ENCODE measurements around the gene LRRC8E.

The LRRC8E gene

DNA sequence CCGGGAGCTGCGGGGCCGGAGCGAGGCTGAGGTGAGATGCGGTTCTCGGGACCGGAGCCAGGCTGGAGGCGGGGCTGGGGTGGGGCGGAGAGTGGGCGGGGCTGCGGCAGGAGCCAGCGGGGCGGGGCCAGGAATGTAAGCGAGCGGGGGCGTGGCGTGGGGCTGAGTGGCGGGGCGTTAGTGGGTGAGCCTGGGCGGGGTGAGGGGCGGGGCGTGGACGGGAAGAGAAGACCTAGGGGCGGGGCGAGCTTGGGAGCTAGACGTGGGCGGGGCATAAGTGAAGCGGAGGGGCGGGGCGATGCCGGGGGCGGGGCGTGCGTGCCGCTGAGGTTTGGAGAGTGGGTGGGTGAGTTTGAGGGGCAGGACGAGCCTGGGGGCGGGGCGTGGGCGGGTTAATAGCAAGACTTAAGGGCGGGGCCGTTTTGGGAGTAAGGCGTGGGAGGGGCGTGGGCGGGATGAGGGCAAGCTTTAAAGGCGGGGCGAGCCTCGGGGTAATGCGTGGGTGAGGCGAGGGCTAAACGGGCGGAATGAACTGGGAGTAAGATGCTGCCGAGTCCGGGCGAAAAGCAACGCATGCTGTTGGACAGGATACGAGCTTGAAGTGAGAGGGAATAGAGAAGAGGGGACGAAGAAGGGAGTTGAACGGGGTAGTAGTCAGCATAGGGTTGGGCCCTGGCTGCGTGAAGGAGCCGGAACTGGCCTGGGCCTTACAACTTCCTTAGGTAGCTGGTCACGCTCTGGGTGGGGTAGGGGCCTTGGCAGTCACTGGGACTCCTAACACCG lies 32.4 kb downstream of the LRRC8E start:
- TF ChIP-seq, protein P1, sequence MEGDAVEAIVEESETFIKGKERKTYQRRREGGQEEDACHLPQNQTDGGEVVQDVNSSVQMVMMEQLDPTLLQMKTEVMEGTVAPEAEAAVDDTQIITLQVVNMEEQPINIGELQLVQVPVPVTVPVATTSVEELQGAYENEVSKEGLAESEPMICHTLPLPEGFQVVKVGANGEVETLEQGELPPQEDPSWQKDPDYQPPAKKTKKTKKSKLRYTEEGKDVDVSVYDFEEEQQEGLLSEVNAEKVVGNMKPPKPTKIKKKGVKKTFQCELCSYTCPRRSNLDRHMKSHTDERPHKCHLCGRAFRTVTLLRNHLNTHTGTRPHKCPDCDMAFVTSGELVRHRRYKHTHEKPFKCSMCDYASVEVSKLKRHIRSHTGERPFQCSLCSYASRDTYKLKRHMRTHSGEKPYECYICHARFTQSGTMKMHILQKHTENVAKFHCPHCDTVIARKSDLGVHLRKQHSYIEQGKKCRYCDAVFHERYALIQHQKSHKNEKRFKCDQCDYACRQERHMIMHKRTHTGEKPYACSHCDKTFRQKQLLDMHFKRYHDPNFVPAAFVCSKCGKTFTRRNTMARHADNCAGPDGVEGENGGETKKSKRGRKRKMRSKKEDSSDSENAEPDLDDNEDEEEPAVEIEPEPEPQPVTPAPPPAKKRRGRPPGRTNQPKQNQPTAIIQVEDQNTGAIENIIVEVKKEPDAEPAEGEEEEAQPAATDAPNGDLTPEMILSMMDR (IDR thresholded peaks at IDR 0.05; ENCODE audit: borderline replicate concordance, insufficient read depth, low read depth, low read length): no peak
- H3K4me3 ChIP-seq (ENCODE audit: low read depth, low read length): peak overlapping the region; percentile 81

DNA sequence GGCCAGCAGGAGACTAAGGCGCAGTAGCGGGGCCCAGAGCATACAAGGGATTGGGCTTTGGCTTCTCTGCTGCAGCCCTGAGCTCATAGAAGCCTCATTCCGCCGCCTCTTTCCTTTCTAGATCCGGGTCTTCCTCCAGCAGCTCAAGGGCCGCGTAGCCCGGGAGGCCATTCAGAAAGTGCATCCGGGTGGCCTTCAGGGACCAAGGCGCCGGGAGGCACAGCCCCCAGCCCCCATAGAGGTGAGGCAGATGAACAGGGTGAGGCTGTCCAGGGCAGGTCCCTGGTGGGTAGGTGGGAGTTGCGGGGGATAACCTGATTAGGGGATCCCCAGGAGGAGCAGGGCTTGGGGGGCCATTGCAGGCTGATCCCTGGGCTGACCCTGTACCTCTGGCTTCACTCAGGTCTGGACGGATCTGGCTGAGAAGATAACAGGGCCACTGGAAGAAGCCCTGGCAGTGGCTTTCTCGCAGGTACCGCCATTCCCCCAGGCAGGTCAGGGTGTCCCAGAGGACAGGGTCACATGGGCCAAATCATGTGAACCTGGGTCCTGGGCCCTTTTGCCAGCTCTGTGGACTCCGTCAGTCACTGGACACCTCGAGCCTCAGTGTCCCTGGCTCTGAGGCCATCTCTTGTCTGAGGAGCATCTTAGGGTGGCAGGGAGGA lies 33.1 kb downstream of the LRRC8E start:
- H3K4me3 ChIP-seq (ENCODE audit: low read depth, low read length): peak overlapping the region; percentile 63
- TF ChIP-seq, protein P1 (IDR thresholded peaks at IDR 0.05; ENCODE audit: borderline replicate concordance, insufficient read depth, low read depth, low read length): no peak

DNA sequence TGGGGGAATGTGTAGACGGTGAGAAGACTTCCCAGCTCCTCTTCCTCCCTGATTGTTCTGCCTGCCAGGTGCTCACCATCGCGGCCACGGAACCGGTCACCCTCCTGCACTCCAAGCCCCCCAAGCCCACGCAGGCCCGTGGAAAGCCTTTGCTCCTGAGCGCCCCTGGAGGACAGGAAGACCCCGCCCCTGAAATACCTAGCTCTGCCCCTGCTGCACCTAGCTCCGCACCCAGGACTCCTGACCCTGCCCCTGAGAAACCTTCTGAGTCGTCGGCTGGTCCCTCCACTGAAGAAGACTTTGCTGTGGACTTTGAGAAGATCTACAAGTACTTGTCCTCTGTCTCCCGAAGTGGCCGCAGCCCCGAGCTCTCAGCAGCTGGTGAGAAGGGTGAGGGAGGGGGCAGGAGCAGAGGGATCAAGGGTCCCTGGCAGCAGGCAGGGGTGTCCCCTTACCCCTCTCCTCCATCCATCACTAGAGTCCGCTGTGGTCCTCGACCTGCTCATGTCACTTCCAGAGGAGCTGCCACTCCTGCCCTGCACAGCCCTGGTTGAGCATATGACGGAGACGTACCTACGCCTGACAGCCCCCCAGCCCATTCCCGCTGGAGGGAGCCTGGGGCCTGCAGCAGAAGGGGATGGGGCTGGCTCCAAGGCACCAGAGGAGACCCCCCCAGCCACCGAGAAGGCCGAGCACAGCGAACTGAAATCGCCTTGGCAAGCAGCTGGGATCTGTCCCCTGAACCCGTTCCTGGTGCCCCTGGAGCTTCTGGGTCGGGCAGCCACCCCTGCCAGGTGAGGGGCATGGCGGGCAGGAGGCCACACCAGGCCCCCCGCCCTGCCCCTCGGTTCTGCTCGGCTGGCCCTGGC lies 33.9 kb downstream of the LRRC8E start:
- no peak overlapping the region for H3K4me3 ChIP-seq (ENCODE audit: low read depth, low read length)
- TF ChIP-seq, protein P1 (IDR thresholded peaks at IDR 0.05; ENCODE audit: borderline replicate concordance, insufficient read depth, low read depth, low read length): no peak

DNA sequence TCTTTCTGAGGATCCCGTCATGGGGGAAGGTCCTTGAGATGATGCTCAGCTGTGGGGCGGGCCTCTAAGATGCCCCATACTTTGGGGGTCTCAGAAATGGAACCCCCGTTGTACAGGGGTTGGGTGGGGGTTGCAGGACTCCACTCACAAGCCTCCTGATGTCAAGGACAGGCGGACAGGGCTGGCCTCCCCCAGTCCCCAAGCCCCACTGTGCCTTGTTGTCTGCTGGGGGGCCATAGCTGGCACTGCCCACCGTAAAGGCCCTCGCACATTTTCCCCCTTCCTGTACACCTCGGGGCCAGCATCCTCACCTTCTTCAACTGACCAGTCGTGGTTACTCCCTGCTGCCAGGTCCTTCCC lies 34.5 kb downstream of the LRRC8E start:
- H3K4me3 ChIP-seq (ENCODE audit: low read depth, low read length): no peak overlapping the region
- TF ChIP-seq, protein P1 (IDR thresholded peaks at IDR 0.05; ENCODE audit: borderline replicate concordance, insufficient read depth, low read depth, low read length): no peak

DNA sequence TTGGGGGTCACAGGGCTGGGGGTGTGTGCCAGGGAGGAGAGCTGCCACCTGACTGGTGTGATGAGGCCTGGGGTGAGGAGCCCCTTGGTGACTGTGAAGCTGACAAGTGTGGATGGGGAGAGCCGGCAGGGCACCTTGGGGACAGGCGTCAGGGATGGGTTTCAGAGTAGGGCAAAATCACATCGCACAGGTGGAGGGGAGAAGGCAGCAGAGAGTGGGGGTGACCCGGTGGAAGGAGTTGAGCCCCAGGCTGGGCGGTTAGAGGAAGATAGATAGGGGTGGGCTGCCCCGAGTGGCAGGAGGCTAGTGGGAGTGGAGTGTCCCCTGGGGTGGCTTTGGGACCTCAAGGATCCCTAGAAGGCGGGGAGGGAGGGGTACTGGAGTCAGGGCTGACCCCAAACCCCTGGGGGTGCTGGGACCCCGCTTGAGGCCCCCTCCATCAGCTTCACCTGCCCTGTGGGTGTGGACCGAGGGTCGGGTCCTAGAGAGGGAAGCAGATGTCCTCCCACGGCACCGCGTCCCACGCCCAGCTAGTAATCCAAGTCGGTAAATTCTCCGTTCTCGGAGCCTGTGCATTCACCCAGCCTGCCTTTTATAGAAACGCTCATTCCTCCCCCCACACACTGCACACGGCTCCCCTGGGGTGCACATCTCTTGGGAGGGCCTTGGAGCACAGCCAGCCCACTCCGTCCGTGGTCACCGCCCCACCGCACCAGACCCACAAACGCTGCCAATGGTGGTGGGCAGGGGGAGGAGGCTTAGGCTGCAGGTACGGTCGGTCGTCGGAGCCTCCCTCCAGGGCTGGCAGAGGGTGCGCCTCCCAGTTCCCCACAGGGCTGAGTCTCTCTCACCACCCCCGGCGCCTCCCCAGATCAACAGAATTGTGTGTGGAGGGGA lies 35.2 kb downstream of the LRRC8E start:
- TF ChIP-seq, protein P1 (IDR thresholded peaks at IDR 0.05; ENCODE audit: borderline replicate concordance, insufficient read depth, low read depth, low read length): no peak
- H3K4me3 ChIP-seq (ENCODE audit: low read depth, low read length): no peak overlapping the region

DNA sequence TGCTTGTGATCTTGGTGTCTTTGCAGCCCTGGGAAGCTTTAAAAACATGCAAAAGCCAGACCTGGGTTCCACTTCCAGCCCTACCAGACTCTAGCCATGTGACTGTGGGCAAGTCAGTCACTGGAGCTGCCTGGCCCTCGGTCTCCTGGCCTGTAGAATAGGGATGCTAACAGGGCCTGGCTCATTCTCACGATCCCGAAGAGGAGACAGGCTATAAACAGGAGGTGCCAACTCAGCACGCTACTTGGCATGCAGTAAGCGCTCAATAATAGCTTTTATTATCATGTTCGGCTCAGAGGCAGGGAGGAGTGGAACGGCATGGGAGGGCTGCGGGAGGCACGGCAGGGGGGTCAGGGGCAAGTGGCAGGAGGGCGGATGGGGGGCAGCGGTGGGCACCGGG lies 35.9 kb downstream of the LRRC8E start:
- TF ChIP-seq, protein P1 (IDR thresholded peaks at IDR 0.05; ENCODE audit: borderline replicate concordance, insufficient read depth, low read depth, low read length): no peak
- no peak overlapping the region for H3K4me3 ChIP-seq (ENCODE audit: low read depth, low read length)
